Stimulated activated naive CD8-positive, alpha-beta T cell treated with anti-CD3 and anti-CD28 coated beads, Interleukin-15, Interleukin-2, amounts not matched to agents 100 U/mL and 50 U/mL, for 24 hours (primary cell): ENCODE data around the gene MAP3K20.
"Not testable (repeated sequence)": the region's sequence is repeated elsewhere in the genome, so short reads cannot be mapped to it uniquely, and the experiment has no call there.

ENCODE experiments used
- ATAC-seq: fragments of 150-1000 bp; cut with Tn5 transposase; one replicate; pipeline ENCODE4 v1.10.0; 2021
- DNase-seq: peaks from one replicate; pipeline ENCODE4 v3.0.0; 2021

Gene MAP3K20

DNA sequence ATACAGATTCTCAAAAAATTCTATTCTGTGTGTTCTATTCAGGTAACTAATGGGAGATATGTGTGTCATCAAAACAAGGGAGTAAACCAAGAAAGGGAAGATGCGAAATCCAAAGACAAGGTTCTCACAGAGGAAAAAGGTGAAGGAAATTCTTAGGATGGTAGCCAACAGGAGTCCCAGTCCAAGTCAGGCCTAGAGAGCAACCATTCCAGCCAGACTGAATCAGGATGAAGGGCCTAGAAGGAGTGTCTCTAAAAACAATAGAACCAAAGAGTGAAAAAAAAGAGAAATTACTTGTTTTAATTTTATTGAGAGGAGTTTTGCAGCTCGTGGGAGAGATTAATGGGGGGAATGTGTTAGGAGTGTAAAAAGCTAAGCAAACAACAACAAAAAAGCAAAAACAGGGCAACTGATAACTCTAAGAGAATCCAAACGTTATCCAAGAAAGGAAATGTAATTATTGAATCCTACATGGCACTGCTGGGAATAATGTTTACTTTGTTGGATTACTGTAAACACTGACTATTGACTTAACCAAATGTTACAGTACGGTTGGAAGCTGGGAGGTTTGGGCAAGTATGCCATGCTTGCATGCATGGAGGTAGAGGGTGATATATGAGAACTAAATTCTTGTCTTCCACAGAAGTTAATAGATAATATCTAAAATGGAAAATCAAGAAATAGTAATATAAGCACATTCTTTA lies 12.3 kb downstream of the MAP3K20 start:
- no peak for DNase-seq
- no peak for ATAC-seq

DNA sequence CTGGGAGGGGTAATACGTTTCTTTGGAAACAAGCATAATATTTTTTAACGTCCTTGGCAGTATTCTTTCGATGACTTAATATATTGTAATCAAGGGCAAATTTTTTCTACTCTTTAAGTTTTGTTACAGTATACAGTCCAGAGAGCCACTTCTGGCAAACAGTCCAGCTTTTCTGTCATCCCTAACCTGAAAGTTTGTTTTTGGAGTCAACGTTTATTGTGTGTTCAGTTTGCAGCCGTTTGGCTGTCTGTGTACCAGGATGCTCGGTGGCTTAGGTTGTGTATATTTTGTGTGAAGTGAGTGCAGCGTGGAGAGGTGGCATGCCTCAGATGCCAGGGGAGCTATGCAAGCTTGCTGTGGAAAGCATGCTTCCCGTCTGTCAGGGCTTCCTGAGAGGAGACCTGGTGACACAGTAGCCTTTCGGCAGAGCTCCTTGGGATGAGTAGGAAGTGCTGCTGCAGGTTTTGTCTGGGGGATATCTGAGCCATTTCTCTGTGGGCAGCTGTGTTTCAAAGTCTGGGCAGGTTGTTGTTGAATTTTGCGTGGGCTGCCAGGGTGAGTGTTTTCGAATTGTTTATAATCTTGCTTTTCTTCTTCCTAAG lies 14.7 kb downstream of the MAP3K20 start:
- no peak for DNase-seq
- ATAC-seq = no peak

DNA sequence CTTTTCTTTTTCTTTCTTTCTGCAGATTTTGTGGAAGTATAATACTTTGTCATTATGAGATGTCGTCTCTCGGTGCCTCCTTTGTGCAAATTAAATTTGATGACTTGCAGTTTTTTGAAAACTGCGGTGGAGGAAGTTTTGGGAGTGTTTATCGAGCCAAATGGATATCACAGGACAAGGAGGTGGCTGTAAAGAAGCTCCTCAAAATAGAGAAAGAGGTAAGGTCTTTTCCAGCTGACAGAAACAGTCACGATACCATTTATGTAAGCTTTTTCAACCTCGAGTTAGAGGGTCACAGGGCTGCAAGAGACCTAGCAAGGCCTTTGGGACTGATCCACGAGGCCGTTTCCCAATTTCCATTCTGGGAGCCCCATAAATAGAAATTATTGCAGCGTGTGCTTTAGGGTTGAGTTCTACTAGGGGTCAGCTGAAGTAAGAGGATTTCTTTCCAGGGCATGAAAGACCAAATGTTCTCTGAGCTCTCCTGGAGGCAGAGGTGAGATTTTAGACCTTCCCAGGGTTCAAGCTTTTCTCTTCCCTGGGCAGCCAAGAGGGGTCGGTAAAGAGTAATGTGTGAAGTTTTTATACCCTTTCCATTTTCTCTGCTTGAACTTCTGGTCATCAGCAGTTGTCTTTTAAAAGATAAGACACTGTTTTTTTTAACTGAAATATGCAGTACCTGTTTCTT lies 15.5 kb downstream of the MAP3K20 start:
- no peak for ATAC-seq

DNA sequence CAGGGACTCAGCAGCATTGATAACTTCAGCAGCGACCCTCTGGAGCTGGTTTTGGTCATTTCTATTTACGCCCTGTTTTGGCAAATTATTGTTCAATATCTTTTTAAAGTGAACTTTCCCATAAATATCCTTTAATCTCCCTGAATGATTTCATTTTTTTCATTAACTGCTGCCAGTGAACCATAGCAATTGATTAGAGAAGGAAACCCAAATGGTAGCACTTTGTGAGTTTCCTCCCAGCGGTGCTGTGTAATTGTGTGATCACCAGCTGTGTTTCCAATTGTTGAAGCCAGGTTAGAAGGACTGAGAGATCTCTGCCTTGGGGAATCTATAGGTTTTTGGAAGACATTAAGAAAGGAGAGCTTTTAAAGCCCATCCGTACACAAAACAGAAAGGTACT lies 16.3 kb downstream of the MAP3K20 start:
- no peak for ATAC-seq
- DNase-seq = no peak

More for the DNA sequence above, 15.5 kb downstream of the MAP3K20 start:
- DNase-seq = no peak

DNA sequence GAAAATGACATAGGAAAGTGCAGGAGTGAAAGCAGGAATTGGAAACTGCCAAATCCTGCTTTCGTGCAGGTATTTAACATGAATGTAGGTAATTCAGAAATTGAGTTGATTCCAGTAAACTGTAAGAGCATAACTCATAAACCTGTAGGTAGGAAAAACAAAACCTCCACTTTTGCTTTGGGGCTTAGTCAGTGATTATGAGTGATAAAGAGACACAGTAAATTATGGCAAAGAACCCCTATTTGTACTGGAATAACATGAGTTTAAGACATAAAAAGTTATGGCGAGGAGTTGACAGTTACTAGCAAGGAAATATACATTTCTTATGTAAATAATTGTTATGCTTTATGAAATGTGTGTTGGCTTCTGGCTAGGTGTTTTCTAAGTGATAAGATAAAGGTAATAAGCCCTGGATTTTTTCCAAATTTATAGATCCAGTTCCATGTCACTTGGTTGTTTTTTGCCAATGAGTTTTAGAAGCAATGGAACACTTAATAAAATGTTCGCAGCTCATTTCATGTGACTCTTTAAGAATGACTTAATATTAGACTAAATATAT lies 17.3 kb downstream of the MAP3K20 start:
- DNase-seq (no peak), ATAC-seq (no peak)

DNA sequence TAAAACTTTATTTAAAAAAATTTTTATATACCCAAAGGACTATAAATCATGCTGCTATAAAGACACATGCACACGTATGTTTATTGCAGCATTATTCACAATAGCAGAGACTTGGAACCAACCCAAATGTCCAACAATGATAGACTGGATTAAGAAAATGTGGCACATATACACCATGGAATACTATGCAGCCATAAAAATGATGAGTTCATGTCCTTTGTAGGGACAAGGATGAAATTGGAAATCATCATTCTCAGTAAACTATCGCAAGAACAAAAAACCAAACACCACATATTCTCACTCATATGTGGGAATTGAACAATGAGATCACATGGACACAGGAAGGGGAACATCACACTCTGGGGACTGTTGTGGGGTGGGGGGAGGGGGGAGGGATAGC lies 18.0 kb downstream of the MAP3K20 start:
- ATAC-seq, DNase-seq: not testable (repeated sequence)

DNA sequence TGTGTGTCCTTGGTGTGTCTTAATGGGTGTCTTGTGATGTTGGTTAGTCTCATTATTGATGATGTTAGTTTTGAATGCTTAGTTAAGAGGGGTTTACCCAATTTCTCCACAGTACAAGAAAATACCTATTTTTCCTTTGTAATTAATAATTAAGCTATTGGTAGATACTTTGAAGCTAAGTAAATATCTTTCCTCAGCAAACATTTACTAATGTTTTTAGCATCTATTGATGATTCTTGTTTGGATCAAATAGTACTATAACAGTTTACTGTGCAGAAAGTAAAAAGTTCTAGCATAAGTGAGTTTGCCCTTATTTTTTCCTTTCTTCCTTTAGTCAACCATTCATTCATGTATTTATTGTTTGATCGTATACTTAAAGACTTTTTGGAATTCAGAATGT lies 19.1 kb downstream of the MAP3K20 start:
- DNase-seq = no peak
- ATAC-seq = no peak

DNA sequence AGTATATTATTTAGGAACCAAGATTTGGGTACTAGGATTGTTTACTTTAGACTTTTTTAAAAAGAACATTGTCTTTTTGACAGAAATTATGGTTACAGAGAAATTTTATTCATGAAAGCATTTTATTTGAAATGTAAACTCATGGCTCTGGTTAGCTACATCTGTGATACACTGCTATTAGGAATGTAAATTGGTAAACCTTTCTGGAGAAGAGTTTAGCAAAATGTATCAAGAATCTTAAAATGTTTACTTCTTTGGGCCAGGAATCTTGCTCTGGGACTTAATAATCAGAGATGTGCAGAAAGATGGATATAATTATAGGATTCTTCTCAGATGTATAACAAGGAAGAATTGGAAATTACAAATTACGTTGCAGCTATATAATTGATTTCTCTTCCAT lies 19.7 kb downstream of the MAP3K20 start:
- no peak for ATAC-seq
- no peak for DNase-seq

DNA sequence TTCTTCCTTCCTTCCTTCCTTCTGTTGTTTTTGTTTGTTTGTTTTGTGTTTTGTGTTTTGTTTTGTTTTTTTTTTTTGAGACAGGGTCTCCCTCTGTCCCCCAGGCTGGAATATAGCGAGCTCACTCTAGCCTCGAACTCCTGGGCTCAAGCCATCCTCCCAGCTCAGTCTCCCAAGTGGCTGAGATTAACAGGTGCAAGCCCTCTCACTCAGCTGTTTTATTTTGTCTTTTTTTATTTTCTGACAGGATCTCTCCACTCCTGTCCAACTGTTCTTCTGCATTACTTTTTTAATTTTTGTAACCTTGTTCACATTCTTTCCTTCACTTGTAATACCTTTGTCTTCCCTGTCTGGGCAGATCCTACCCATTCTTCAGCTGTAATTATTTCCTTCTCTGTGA lies 23.6 kb downstream of the MAP3K20 start:
- no peak for ATAC-seq

DNA sequence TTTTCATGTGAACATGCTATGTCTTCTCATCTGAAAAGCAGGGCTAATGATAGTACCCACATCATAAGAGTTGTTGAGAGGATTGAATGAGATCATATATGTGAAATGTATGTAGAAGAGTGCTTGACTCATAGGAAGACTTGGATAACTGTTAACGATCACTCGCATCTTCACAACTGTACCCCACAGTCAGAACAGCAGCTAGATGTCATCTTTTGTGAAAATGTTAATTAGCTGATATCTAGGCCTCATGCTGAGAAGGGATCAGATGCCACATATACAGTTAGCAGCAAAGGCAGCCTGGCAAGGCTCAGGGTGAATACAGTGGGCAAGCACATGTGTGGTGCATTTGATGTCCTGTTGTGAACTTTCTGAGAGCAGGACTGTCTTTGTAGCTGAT lies 24.2 kb downstream of the MAP3K20 start:
- ATAC-seq = no peak

More for the DNA sequence above, 23.6 kb downstream of the MAP3K20 start:
- DNase-seq = no peak

DNA sequence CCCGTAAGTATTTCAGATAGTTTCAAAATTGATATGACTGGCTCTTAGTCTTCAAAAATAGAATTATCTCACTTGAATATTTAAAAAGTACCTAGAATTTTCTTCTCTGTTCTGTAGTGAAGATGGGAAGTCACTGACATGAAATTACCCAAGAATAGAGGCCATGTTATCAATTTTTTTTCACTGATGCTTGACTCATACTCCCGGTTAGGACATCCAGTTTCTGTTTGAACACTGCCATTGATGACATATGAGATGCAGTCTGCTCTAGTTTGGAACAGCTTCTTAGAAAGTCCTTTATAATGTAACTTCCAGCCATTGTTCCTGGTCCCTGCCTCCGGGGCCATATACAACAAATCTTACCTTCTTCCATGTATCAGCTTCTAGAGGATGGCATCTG lies 26.0 kb downstream of the MAP3K20 start:
- DNase-seq = no peak
- ATAC-seq = peak; percentile 40

More for the DNA sequence above, 24.2 kb downstream of the MAP3K20 start:
- DNase-seq = no peak

DNA sequence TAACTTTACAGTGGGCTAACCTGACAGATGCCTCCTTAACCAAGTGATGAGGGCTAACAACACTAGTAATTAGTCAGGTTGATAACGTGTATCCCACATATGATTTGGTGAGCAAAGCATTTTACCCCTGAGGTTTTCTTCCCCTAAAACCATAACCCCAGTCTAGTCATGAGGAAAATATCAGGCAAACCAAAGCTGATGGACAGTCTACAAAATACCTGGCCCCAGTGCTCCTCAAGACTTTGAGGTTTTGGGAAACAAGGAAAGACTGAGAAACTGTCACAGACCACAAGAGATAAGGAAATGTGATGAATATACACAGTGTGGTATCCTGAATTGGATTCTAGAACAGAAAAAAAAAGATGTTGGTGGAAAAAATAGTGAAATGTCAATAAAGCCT lies 28.5 kb downstream of the MAP3K20 start:
- ATAC-seq (no peak), DNase-seq (no peak)

DNA sequence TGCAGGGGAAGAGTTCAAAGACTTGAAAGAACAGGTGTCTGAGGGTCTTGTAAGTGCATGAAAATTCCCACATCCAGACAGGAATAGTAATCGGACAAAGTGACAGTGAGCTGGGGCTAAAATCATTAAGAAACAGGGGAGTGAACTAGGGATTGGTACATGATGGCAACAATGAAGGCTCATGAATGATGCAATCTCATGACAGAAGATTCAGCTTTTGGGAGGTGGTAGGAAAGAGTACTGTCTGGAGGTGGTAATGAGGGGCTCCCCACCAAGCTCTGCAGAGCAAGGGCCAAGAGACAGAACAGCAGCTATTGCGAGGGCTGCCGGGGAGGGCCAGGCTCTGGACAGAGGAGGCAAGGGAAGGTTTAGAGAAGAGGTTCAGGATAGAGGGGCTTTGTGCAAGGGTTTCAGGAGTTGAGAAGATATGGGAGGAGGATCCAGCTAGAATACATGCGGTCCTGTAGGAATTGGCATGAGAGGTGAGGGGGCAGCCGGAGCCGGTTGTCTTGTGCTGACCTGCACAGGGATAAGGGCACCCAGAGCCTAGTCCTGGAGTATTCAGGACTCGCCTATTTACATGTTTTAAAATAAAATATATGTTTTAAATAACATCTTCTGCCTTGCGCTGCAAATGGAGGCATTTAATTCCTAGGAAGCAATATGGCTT lies 31.4 kb downstream of the MAP3K20 start:
- no peak for DNase-seq
- ATAC-seq = no peak

DNA sequence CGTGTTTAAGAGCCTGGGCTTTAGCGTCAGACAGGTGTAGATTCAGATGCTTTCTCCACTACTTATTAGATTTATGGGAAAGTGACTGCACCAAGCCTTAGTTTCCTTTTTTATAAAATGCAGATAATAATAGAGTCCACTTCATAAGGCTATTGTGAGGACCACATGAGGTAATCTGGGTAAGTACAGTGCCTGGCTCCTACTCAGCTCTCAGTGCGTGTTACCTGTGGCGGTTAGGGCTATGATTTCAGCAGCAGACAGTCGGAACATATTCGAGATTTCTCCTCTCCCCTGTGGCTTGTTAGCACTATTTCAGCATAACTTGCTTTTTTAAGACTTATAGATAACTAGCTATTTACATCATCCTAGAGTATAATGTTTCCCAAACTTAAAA lies 32.0 kb downstream of the MAP3K20 start:
- ATAC-seq = no peak
- DNase-seq = no peak

DNA sequence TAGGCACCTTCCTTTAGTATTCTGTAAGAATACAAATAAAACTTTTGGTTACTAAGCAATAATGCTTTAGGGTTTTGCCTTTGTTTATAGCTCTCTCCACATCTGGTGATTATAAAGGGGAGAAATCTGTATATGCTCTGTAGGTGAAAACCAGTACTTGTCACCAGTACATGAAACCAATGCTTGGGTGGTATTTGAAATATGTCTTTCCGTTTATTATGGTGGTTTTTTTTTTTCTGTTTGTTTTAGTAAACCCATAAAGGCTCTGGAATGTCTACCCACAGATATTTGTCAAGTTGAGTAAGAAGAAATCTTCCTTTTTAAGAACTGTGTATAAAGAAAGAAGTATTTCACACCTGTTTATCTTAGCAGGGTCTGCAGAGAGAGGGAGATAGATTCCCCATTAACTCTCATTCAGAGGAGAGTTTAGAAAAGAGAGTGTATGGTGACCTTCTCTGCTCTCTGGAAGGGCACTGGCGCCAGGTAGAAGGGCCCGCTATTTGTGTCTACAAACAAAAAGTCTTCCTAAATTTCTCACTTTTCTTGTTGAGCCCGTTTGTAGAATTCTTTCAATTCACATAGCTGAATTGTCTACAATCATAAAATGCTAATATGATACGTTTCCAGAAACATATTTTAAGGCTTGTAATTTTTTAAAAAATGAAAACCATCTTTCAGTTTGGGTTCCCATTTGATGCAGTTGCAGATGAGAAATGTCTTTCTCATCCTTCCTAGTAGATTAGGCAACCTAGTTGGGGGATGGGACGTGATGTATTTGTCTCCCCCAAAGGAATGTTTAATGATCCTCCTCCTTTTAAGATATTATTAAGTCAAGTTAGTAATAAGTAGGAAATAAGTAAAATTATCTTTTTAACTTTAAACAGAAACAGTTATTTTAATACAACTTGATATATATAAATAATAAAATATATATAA lies 33.9 kb downstream of the MAP3K20 start:
- no peak for ATAC-seq
- no peak for DNase-seq

DNA sequence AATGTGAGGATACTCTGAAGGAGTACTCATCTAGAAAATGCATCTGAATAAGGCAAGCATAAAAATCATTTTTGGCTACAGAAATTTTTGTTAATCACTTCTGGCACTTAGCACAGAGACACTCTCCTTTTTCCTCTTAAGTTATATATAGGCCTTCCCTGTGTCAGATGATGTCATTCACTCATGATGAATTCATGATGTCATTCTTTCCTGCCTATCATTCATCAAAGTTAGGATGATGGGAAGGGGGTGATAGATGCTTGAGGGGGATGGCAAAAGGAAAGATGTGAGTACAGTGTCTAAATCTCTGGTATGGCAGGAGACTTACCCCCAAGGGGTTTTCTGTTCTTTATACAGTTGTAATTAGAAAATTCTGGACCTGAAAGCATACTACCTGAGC lies 42.0 kb downstream of the MAP3K20 start:
- DNase-seq (no peak), ATAC-seq (no peak)

DNA sequence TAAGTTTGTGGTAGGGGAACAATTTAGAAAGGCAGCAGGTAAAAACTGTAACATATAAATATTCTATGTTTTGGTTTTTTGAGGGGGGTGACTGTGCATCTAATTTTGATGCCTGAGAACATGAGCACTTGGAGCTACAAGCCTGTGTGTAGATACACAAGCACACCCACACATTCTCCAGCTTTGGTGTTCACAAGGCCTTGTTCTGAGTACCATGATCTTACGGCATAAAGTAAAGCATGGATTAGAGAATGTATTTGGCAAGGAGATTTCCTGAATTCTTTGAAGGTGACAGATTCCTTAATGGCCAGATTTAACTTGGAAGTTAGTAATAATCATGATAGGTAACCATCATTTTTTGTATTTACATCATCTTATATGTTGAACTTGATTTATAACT lies 42.7 kb downstream of the MAP3K20 start:
- no peak for DNase-seq
- no peak for ATAC-seq

DNA sequence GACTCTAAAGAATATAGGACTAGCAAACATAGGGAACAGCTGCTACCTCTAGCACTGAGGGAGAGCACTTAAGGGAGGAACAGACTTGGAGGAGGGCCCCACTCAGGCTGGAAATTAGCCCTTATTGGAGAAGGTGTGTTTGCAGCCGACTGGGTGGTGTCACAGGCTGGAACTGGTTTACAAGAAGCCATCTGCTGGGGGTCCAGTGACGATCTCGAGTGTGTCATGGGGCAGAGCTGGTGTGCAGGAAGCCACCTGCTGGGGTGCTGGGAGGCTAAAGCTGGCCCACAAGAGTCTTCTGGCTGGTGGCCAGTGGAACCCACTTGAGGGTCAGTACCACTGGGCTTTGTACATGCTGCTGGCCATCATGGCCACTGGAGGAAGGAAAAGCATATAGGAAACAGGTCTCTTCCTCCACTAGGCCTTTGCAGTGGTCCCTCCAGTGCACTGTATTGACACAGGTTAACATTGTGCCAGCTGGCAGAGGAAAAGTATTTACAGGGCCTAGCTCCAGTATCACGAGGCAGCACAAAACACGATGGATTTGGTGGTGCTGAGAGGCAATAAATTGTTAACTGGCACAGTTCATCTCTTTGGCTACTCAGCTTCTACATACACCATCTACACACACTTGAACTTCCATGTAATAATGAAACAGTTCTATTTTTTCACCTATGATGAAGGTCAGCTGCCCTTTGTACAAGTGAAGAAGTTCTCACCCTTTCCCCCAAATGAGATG lies 43.6 kb downstream of the MAP3K20 start:
- ATAC-seq = no peak
- DNase-seq = no peak

DNA sequence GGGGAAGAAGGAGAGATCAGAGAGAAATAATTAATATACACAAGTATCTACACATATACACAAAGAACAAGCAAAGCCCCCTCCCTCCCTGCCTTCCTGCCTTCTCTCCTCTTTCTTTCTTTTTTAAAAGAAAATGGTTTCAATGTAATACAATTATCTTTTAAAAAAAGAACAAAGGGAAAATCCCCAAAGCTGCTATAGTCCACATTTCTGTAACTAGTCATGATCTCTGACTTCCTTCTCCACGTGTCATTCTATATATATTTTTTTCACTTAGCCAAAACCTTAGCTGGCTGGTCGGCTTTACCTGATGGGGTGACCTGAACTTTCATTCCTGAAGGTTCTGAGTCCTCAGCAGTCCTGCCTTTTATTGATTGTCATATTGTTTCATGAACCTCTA lies 44.3 kb downstream of the MAP3K20 start:
- ATAC-seq (no peak), DNase-seq (no peak)

DNA sequence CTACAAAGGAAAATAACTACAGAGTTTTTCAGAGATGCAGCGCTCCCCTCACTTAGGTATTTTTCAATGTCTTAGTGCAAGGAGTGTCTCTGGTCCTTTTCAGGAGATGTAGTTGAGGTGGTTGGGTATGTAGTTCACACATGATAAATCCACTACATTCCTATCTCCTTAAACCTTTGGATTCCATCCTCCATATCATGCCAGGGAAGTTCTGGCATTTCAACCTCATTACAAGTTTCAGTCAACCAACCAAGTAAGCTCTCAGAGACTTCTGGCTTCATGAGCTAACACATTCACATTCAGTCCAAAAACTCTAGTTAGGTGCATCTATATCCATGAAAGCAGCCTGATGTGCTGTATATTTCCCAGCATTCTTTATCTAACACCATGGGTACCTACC lies 47.3 kb downstream of the MAP3K20 start:
- ATAC-seq (no peak), DNase-seq (no peak)

DNA sequence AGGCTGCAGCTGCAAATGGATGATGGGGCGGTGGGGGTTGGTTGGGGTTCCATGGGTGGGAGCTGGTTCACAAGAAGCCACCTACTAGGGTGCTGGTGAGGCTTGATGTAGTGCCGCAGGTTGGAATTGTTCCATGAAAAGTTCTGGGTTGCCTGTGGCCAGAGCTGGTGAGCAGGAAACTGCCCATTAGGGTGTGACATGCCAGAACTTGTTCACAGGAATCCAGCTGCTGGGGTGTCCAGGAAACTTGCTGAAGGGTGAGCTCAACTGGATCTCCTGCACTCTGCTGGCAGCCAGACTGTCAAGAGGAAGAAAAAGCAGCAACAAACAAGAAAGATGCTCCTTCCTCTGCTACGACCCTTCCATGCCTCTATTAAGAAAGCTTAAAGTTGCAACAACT lies 48.8 kb downstream of the MAP3K20 start:
- ATAC-seq (no peak), DNase-seq (no peak)
